ENCODE measurements around the gene ANGPTL4. TPM values are rescaled to one million over a fixed set of nuclear protein-coding genes. Genes with fewer than 3 reads are reported as not detected.
"Not testable (repeated sequence)": the region's sequence is repeated elsewhere in the genome, so short reads cannot be mapped to it uniquely, and the experiment has no call there.

Gene ANGPTL4
- total and polyA plus RNA-seq, 7 experiments from 2014 or later, result 1.1 TPM; not detected in 6

DNA sequence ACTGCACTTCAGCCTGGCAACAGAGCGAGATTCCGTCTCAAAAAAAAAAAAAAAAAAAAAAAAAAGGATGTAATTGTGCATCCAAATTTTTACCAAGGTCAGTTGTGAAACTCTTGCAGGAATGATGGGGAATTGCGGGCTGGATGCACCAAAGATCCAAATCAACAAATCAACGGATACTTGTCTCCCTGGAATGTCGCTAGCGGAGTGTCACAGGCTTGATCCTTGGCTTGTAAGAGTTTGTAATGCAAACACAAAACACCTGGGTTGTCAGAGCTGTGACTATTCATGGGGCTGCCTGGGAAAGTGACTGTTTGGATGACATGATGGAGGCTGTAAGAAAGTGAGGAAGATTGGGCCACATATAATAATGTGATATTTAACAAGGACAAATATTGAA, 25.1 kb upstream of the ANGPTL4 start:
- H3K4me1 ChIP-seq (ENCODE audit: control insufficient read depth in 2 of 2, insufficient read depth in 2 of 2, low read length in 2 of 2), result no peaks in the 10 kb centered on the region
- H3K4me3 ChIP-seq (ENCODE audit: low read length), result no peak overlapping the region
- H3K36me3 ChIP-seq (ENCODE audit: control insufficient read depth in 2 of 3, insufficient read depth in 3 of 3, low read length in 3 of 3), result no peaks in the 10 kb centered on the region
- H3K4me3 Mint-ChIP-seq, result no peak overlapping the region
- intact Hi-C loops (cut with micrococcal nuclease), result no loop called here
- peaks cover 0 to 5% of the 10 kb centered on the region in 2 donors for H3K27me3 ChIP-seq (ENCODE audit: control insufficient read depth in 2 of 2, insufficient read depth in 2 of 2, low read length in 2 of 2)
- POLR2A ChIA-PET, result no interaction called here
- no peak overlapping the region for H3K27ac Mint-ChIP-seq
- DNase-seq (no peak), ATAC-seq (no peak)
- H3K9me3 ChIP-seq (ENCODE audit: control insufficient read depth in 2 of 3, low read length in 3 of 3), result no peaks in the 10 kb centered on the region
- H3K36me3 Mint-ChIP-seq, result no peaks in the 10 kb centered on the region
- no peak overlapping the region for H3K27ac ChIP-seq (ENCODE audit: low read depth, low read length)
- CTCF ChIA-PET, result interaction anchor here (1.2 kb wide), 1 partner anchor 69 kb away, joined by 3 read pairs; no protein-coding TSS in a partner anchor
- peaks cover 0 to 13% (median 12%) of the 10 kb centered on the region in 7 donors for H3K4me1 Mint-ChIP-seq
- H3K9me3 Mint-ChIP-seq, result no peaks in the 10 kb centered on the region
- peaks cover 10 to 59% (median 20%) of the 10 kb centered on the region in 5 donors for H3K27me3 Mint-ChIP-seq

DNA sequence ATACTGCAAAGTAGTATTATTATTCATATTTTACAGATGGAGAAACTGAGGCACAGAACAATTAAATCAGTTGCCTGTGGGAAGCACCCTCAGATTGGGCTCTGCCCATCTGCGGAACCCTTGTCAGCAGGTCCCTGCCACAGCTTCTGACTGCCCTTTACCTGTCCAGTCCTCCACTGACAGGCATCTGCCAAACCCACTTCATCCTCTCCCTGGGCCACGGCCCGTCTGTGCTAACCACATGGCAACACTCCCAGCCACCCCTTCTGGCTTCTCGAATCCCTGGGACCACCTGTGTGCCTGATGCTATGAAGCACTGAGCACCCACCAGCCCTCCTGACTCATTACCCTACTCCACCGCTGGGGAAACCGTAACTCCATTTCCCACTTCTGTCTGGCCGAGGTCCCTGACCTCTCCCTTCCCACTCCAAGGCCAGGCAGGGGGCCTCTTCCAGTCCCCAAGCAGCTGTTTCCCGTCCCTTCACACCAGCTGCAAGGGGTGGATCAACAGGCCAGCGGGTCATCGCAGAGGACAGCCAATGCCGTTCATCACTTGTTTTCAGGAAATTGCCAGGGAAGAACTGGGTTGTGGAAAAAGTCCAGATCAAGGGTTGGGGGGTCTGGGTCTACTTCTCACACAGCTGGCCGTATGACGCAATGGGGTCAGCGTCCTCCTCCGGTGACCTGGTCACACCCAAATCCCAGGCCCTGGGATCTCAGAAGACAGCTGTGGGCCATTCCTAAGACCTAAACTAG, 23.4 kb upstream of the ANGPTL4 start:
- H3K27ac Mint-ChIP-seq, result peak overlapping the region in 1 of 9 donors; percentile 77
- Histone ChIP-seq H3K9me3 (ENCODE audit: control insufficient read depth in 2 of 3, low read length in 3 of 3) (no peaks in the 10 kb centered on the region), H3K27ac (ENCODE audit: low read depth, low read length) (no peak overlapping the region), H3K27me3 (ENCODE audit: control insufficient read depth in 2 of 2, insufficient read depth in 2 of 2, low read length in 2 of 2) (no peaks in the 10 kb centered on the region), H3K36me3 (ENCODE audit: control insufficient read depth in 2 of 3, insufficient read depth in 3 of 3, low read length in 3 of 3) (no peaks in the 10 kb centered on the region), H3K4me3 (ENCODE audit: low read length) (no peak overlapping the region), H3K4me1 (ENCODE audit: control insufficient read depth in 2 of 2, insufficient read depth in 2 of 2, low read length in 2 of 2) (no peaks in the 10 kb centered on the region)
- peaks cover 0 to 15% (median 12%) of the 10 kb centered on the region in 7 donors for H3K4me1 Mint-ChIP-seq
- peaks cover 10 to 61% (median 20%) of the 10 kb centered on the region in 5 donors for H3K27me3 Mint-ChIP-seq
- no peak for DNase-seq
- H3K9me3 Mint-ChIP-seq, result no peaks in the 10 kb centered on the region
- ChIA-PET CTCF (interaction anchor here (0.8 to 1.1 kb wide), 2 partner anchors 13 to 71 kb away, joined by 3 to 4 read pairs; no protein-coding TSS in a partner anchor), POLR2A (interaction anchor here (0.6 to 4.0 kb wide), 2 partner anchors 12 to 18 kb away, joined by 3 to 15 read pairs; partner anchors contain the start of genes NDUFA7 and RPS28)
- ATAC-seq, result no peak
- intact Hi-C loops (cut with micrococcal nuclease), result loop anchor here in 1 of 2 donors (5.0 kb wide), 3 partner anchors 72 to 252 kb away; partner anchors contain the start of gene MARCHF2
- H3K4me3 Mint-ChIP-seq, result peak overlapping the region in 1 of 10 donors; percentile 56
- no peaks in the 10 kb centered on the region for H3K36me3 Mint-ChIP-seq

DNA sequence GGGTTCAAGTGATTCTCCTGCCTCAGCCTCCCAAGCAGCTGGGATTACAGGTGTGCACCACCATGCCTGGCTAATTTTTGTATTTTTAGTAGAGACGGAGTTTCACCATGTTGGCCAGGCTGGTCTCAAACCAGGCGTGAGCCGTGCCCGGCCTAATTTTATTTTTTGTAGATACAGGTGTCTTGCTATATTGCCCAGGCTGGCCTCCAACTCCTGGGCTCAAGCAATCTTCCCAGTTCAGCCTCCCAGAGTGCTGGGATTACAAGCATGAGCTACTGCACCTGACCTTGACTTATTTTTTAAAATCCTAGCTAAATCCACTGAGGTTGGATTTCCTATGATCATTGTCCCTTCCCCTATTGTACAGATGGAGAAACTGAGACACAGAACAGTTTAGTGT, 22.5 kb upstream of the ANGPTL4 start:
- not testable (repeated sequence) for H3K9me3 Mint-ChIP-seq; H3K27me3 ChIP-seq (ENCODE audit: control insufficient read depth in 2 of 2, insufficient read depth in 2 of 2, low read length in 2 of 2); H3K36me3 Mint-ChIP-seq; ATAC-seq; H3K36me3 ChIP-seq (ENCODE audit: control insufficient read depth in 2 of 3, insufficient read depth in 3 of 3, low read length in 3 of 3); H3K4me3 ChIP-seq (ENCODE audit: low read length); H3K4me1 ChIP-seq (ENCODE audit: control insufficient read depth in 2 of 2, insufficient read depth in 2 of 2, low read length in 2 of 2); DNase-seq; H3K27ac ChIP-seq (ENCODE audit: low read depth, low read length); H3K9me3 ChIP-seq (ENCODE audit: control insufficient read depth in 2 of 3, low read length in 3 of 3)
- peaks cover 0 to 13% (median 7%) of the 10 kb centered on the region in 7 donors for H3K4me1 Mint-ChIP-seq
- H3K4me3 Mint-ChIP-seq, result peak overlapping the region in 8 of 10 donors; percentile 29 to 87 (median 54)
- ChIA-PET POLR2A (interaction anchor here (4.0 kb wide), 1 partner anchor 19 kb away, joined by 15 read pairs; the partner anchor contains the start of genes NDUFA7 and RPS28), CTCF (interaction anchor here (1.0 to 1.1 kb wide), 2 partner anchors 12 to 72 kb away, joined by 4 read pairs; no protein-coding TSS in a partner anchor)
- intact Hi-C loops (cut with micrococcal nuclease), result loop anchor here in 1 of 2 donors (5.0 kb wide), 3 partner anchors 71 to 251 kb away; partner anchors contain the start of gene MARCHF2
- peak overlapping the region in 1 of 9 donors; percentile 43 for H3K27ac Mint-ChIP-seq
- H3K27me3 Mint-ChIP-seq, result peaks cover 9 to 54% (median 14%) of the 10 kb centered on the region in 5 donors

DNA sequence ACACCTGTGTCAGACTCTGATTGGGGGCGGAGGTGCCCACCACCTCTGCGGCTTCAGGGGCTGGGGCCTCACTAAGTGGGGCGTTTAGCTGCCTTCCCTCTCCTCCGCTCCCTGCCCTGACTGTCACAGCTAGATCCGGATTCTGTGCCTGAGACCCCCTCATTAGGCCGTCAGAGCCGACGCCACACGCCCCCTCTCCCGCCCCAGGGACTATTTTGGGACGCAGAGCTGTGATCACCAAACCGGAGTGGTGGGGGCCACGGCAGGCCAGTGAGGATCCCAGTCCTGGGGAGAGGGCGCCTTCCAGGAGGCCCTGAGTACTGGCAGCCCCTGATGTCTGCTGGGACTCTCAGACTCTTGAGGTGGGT, 21.7 kb upstream of the ANGPTL4 start:
- Mint-ChIP-seq H3K36me3 (no peaks in the 10 kb centered on the region), H3K4me1 (peaks cover 0 to 13% (median 6%) of the 10 kb centered on the region in 7 donors), H3K9me3 (no peaks in the 10 kb centered on the region), H3K4me3 (peak overlapping the region in 9 of 10 donors; percentile 20 to 88 (median 64)), H3K27me3 (peaks cover 9 to 48% (median 11%) of the 10 kb centered on the region in 5 donors), H3K27ac (peak overlapping the region in 1 of 9 donors; percentile 8)
- no peak overlapping the region for H3K4me3 ChIP-seq (ENCODE audit: low read length)
- POLR2A ChIA-PET, result interaction anchor here (4.0 kb wide), 1 partner anchor 20 kb away, joined by 15 read pairs; the partner anchor contains the start of genes NDUFA7 and RPS28
- intact Hi-C loops (cut with micrococcal nuclease), result loop anchor here (2.0 to 5.0 kb wide), 4 partner anchors 49 to 250 kb away; partner anchors contain the start of genes RAB11B (in 2 of the 2) and MARCHF2 (in 1 of the 2)
- no peak for ATAC-seq
- CTCF ChIA-PET, result interaction anchor here (1.0 kb wide), 1 partner anchor 12 kb away, joined by 4 read pairs; no protein-coding TSS in a partner anchor
- H3K27ac ChIP-seq (ENCODE audit: low read depth, low read length), result no peak overlapping the region
- H3K9me3 ChIP-seq (ENCODE audit: control insufficient read depth in 2 of 3, low read length in 3 of 3), result no peaks in the 10 kb centered on the region
- no peaks in the 10 kb centered on the region for H3K36me3 ChIP-seq (ENCODE audit: control insufficient read depth in 2 of 3, insufficient read depth in 3 of 3, low read length in 3 of 3)
- H3K27me3 ChIP-seq (ENCODE audit: control insufficient read depth in 2 of 2, insufficient read depth in 2 of 2, low read length in 2 of 2), result no peaks in the 10 kb centered on the region
- DNase-seq, result no peak
- no peaks in the 10 kb centered on the region for H3K4me1 ChIP-seq (ENCODE audit: control insufficient read depth in 2 of 2, insufficient read depth in 2 of 2, low read length in 2 of 2)

DNA sequence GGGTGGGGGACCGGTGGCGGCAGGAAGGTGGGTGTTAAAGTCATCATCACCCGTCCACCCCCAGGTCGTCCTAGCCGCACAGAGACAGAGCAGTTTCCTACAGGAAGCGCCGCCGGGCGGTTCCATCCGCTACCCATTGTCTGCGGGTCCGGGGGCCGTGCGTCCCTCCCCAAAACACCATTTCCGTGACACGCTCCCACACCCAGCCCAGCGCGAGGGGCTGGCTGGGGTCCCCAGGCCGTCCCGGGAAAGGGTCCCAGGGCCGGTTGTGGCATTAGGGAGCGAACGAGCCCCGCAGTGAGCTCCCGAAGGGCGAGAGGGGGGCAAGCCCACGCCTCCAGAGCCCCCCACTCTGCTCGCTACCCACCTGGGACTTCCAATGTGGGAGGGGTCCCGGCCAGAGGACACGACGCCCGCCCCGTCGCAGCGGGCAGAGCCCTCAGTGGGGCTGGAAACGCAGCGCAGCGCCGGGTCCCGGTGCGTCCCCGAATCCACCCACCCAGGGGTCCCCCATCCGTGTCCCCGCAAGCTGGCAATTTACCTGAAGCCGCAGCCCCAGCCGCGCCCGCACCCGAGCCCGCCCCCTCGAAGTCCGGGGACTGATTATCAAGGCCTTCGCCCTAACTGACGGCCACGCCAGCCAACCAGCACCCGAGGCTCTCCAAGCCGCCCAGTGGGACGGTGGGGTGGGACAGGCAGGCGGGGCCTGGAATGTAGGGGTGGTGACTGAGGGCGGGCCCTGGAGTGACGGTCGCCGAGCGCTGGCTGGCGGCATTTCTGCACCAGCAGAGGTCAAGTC, 21.1 kb upstream of the ANGPTL4 start, which contains the start of gene KANK3:
KANK3 (minus strand) TSS at position 579 of the 799 bp plus-strand sequence. CDS start 5,434 bp downstream, outside the sequence.
- Histone ChIP-seq H3K4me1 (ENCODE audit: control insufficient read depth in 2 of 2, insufficient read depth in 2 of 2, low read length in 2 of 2) (no peaks in the 10 kb centered on the region), H3K27ac (ENCODE audit: low read depth, low read length) (peak within 1 kb of the TSS; percentile 56), H3K4me3 (ENCODE audit: low read length) (peak within 1 kb of the TSS; percentile 64), H3K9me3 (ENCODE audit: control insufficient read depth in 2 of 3, low read length in 3 of 3) (no peaks in the 10 kb centered on the region), H3K27me3 (ENCODE audit: control insufficient read depth in 2 of 2, insufficient read depth in 2 of 2, low read length in 2 of 2) (no peaks in the 10 kb centered on the region), H3K36me3 (ENCODE audit: control insufficient read depth in 2 of 3, insufficient read depth in 3 of 3, low read length in 3 of 3) (no peaks in the 10 kb centered on the region)
- POLR2A ChIA-PET, result interaction anchor here (0.5 to 4.0 kb wide), 3 partner anchors 20 to 1991 kb away, joined by 3 to 15 read pairs (median 3); partner anchors contain the start of genes NDUFA7 and RPS28
- peak; percentile 74 to 90 (median 86) for DNase-seq
- Mint-ChIP-seq H3K4me1 (peaks cover 0 to 13% (median 6%) of the 10 kb centered on the region in 7 donors), H3K27ac (peak within 1 kb of the TSS in 5 of 9 donors; percentile 8 to 84 (median 67)), H3K9me3 (no peaks in the 10 kb centered on the region), H3K4me3 (peak within 1 kb of the TSS; percentile 64 to 88 (median 82)), H3K27me3 (peaks cover 5 to 46% (median 5%) of the 10 kb centered on the region in 5 donors), H3K36me3 (no peaks in the 10 kb centered on the region)
- intact Hi-C loops (cut with micrococcal nuclease), result loop anchor here (1.0 to 5.0 kb wide), 5 partner anchors 22 to 249 kb away; partner anchors contain the start of genes RAB11B (in 2 of the 2), MARCHF2 (in 1 of the 2), NDUFA7 (in 1 of the 2) and RPS28 (in 1 of the 2)
- CTCF ChIA-PET, result no interaction called here
- ATAC-seq, result peak; percentile 100

All from naive thymus-derived CD4-positive, alpha-beta T cell (primary cell).